ENCODE data around the gene SYTL3. TPM values are rescaled to one million over a fixed set of nuclear protein-coding genes. Genes with fewer than 3 reads are reported as not detected.

SYTL3 gene
- total and polyA plus RNA-seq, 10 of the 15 experiments (the other 5 are each of a cell fraction or from before 2014, with no cell fraction given) = 3.3 to 12.1 (median 6.9) TPM

- TF ChIP-seq, protein P1, sequence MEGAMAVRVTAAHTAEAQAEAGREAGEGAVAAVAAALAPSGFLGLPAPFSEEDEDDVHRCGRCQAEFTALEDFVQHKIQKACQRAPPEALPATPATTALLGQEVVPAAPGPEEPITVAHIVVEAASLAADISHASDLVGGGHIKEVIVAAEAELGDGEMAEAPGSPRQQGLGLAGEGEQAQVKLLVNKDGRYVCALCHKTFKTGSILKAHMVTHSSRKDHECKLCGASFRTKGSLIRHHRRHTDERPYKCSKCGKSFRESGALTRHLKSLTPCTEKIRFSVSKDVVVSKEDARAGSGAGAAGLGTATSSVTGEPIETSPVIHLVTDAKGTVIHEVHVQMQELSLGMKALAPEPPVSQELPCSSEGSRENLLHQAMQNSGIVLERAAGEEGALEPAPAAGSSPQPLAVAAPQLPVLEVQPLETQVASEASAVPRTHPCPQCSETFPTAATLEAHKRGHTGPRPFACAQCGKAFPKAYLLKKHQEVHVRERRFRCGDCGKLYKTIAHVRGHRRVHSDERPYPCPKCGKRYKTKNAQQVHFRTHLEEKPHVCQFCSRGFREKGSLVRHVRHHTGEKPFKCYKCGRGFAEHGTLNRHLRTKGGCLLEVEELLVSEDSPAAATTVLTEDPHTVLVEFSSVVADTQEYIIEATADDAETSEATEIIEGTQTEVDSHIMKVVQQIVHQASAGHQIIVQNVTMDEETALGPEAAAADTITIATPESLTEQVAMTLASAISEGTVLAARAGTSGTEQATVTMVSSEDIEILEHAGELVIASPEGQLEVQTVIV (IDR thresholded peaks at IDR 0.05; ENCODE audit: borderline replicate concordance, partially characterized antibody) = no peak
- TF ChIP-seq SPI1 (IDR thresholded peaks at IDR 0.05; ENCODE audit: borderline replicate concordance, insufficient read depth, low read depth, low read length) (no peak), HDGF (IDR thresholded peaks at IDR 0.05) (no peak), KLF5 (IDR thresholded peaks at IDR 0.05; ENCODE audit: partially characterized antibody) (peak; percentile 42), CBX3 (IDR thresholded peaks at IDR 0.05; ENCODE audit: borderline replicate concordance, low read depth) (no peak), ZSCAN29 (IDR thresholded peaks at IDR 0.05) (0 out of 2 replicates have a peak, but pooled peaks have one; percentile 37), BACH1 (IDR thresholded peaks at IDR 0.05; ENCODE audit: borderline replicate concordance) (peak; percentile 70; the same call in 1 of the 2 replicates), RELA (IDR thresholded peaks at IDR 0.05; ENCODE audit: borderline replicate concordance, partially characterized antibody) (no peak), ZNF274 (IDR thresholded peaks at IDR 0.05; ENCODE audit: insufficient read depth, insufficient read length) (no peak), RAD51 (IDR thresholded peaks at IDR 0.05) (no peak), EP300 (IDR thresholded peaks at IDR 0.05; ENCODE audit: borderline replicate concordance in 1 of 2, control insufficient read depth in 1 of 2, low read depth in 2 of 2, low read length in 2 of 2) (peak; percentile 88 to 97), GABPA (IDR thresholded peaks at IDR 0.05; ENCODE audit: low read depth) (peak; percentile 70), ZNF384 (IDR thresholded peaks at IDR 0.05; ENCODE audit: borderline replicate concordance, low read depth, low read length) (no peak), KDM1A (IDR thresholded peaks at IDR 0.05; ENCODE audit: borderline replicate concordance) (no peak), STAT3 (IDR thresholded peaks at IDR 0.05; ENCODE audit: low read depth, low read length) (no peak), SIN3A (IDR thresholded peaks at IDR 0.05; ENCODE audit: low read depth, low read length) (no peak), SIX5 (IDR thresholded peaks at IDR 0.05; ENCODE audit: low read depth, low read length, severe bottlenecking) (no peak), CHD1 (IDR thresholded peaks at IDR 0.05; ENCODE audit: low read depth, low read length) (no peak), EGR1 (IDR thresholded peaks at IDR 0.05; ENCODE audit: borderline replicate concordance in 1 of 2, low read depth in 2 of 2, low read length in 2 of 2) (no peak)
- TF ChIP-seq, protein P2, sequence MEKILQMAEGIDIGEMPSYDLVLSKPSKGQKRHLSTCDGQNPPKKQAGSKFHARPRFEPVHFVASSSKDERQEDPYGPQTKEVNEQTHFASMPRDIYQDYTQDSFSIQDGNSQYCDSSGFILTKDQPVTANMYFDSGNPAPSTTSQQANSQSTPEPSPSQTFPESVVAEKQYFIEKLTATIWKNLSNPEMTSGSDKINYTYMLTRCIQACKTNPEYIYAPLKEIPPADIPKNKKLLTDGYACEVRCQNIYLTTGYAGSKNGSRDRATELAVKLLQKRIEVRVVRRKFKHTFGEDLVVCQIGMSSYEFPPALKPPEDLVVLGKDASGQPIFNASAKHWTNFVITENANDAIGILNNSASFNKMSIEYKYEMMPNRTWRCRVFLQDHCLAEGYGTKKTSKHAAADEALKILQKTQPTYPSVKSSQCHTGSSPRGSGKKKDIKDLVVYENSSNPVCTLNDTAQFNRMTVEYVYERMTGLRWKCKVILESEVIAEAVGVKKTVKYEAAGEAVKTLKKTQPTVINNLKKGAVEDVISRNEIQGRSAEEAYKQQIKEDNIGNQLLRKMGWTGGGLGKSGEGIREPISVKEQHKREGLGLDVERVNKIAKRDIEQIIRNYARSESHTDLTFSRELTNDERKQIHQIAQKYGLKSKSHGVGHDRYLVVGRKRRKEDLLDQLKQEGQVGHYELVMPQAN (conservative IDR thresholded peaks at IDR 0.05) = no peak
- TF ChIP-seq, protein P3, sequence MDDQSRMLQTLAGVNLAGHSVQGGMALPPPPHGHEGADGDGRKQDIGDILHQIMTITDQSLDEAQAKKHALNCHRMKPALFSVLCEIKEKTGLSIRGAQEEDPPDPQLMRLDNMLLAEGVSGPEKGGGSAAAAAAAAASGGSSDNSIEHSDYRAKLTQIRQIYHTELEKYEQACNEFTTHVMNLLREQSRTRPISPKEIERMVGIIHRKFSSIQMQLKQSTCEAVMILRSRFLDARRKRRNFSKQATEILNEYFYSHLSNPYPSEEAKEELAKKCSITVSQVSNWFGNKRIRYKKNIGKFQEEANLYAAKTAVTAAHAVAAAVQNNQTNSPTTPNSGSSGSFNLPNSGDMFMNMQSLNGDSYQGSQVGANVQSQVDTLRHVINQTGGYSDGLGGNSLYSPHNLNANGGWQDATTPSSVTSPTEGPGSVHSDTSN (IDR thresholded peaks at IDR 0.05; ENCODE audit: insufficient replicate concordance, low read depth, low read length) = no peak
- TF ChIP-seq, protein P4, sequence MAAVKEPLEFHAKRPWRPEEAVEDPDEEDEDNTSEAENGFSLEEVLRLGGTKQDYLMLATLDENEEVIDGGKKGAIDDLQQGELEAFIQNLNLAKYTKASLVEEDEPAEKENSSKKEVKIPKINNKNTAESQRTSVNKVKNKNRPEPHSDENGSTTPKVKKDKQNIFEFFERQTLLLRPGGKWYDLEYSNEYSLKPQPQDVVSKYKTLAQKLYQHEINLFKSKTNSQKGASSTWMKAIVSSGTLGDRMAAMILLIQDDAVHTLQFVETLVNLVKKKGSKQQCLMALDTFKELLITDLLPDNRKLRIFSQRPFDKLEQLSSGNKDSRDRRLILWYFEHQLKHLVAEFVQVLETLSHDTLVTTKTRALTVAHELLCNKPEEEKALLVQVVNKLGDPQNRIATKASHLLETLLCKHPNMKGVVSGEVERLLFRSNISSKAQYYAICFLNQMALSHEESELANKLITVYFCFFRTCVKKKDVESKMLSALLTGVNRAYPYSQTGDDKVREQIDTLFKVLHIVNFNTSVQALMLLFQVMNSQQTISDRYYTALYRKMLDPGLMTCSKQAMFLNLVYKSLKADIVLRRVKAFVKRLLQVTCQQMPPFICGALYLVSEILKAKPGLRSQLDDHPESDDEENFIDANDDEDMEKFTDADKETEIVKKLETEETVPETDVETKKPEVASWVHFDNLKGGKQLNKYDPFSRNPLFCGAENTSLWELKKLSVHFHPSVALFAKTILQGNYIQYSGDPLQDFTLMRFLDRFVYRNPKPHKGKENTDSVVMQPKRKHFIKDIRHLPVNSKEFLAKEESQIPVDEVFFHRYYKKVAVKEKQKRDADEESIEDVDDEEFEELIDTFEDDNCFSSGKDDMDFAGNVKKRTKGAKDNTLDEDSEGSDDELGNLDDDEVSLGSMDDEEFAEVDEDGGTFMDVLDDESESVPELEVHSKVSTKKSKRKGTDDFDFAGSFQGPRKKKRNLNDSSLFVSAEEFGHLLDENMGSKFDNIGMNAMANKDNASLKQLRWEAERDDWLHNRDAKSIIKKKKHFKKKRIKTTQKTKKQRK (IDR thresholded peaks at IDR 0.05; ENCODE audit: low read depth, low read length) = no peak
These were observed 1.1 kb upstream of the SYTL3 start (continued) for GRCh38 chr6:158648682-158649131.

Measured in GM12878 (cell line).